ENCODE data around the gene SOHLH2.

GRCh38 chr13:36147330-36147729 is 67.0 kb downstream of the SOHLH2 start:
- TF ChIP-seq CTCF (conservative IDR thresholded peaks at IDR 0.05; ENCODE audit: low read depth, low read length), result no peak
- no peak for TF ChIP-seq MAFK (IDR thresholded peaks at IDR 0.05; ENCODE audit: low read depth, low read length)
- TF ChIP-seq MAZ (IDR thresholded peaks at IDR 0.05; ENCODE audit: borderline replicate concordance, low read depth, low read length), result no peak
- TF ChIP-seq RAD21 (IDR thresholded peaks at IDR 0.05; ENCODE audit: low read length), result no peak
- no peak for TF ChIP-seq ELK1 (IDR thresholded peaks at IDR 0.05; ENCODE audit: borderline replicate concordance, low read depth, low read length)
- TF ChIP-seq RCOR1 (IDR thresholded peaks at IDR 0.05; ENCODE audit: insufficient replicate concordance, low read length), result no peak
- TF ChIP-seq POLR2A (IDR thresholded peaks at IDR 0.05; ENCODE audit: low read depth, low read length), result no peak
- no peak for TF ChIP-seq CEBPB (IDR thresholded peaks at IDR 0.05; ENCODE audit: low read depth, low read length)
- no peak for TF ChIP-seq NFE2L2 (IDR thresholded peaks at IDR 0.05; ENCODE audit: low read depth, low read length)
- no peak for TF ChIP-seq MXI1 (IDR thresholded peaks at IDR 0.05; ENCODE audit: borderline replicate concordance, low read depth, low read length)
- no peak for TF ChIP-seq USF2 (IDR thresholded peaks at IDR 0.05; ENCODE audit: low read depth, low read length)
- no peak for TF ChIP-seq BHLHE40 (IDR thresholded peaks at IDR 0.05; ENCODE audit: low read depth, low read length)
